Esophagus squamous epithelium (tissue), 4 donors: ENCODE data around the gene KL.

Source experiments
- CTCF ChIP-seq, 6 experiments: fragments of 450-650 bp in 4 of 6; fragments of 200-600 bp in 2 of 6; sonication (generic) in 2 of 6; IDR thresholded peaks; one replicate each; pipeline ENCODE4 v1.5.1; 2016 to 2019; ENCODE audit warnings: antibody characterized with exemption in 6 of 6, mild to moderate bottlenecking in 4 of 6, moderate library complexity in 4 of 6
- POLR2A ChIP-seq, 4 donors: fragments of 450-650 bp; IDR thresholded peaks; one replicate each; pipeline ENCODE4 v1.6.1; 2017; ENCODE audit warnings: antibody characterized with exemption in 4 of 4, mild to moderate bottlenecking in 4 of 4, moderate library complexity in 3 of 4

- no peak for TF ChIP-seq CTCF (IDR thresholded peaks at IDR 0.05)
- no peak for TF ChIP-seq POLR2A (IDR thresholded peaks at IDR 0.05)
Observed at GRCh38 chr13:33011828-33012470, 4.3 kb upstream of the KL start.
